8988T (cell line): Measurements from ENCODE around the gene LRMDA.
"Not testable (repeated sequence)": the region's sequence is repeated elsewhere in the genome, so short reads cannot be mapped to it uniquely, and the experiment has no call there.

Source experiments
- DNase-seq: peaks from one replicate; pipeline ENCODE4 v3.0.0; 2011

LRMDA gene

DNA sequence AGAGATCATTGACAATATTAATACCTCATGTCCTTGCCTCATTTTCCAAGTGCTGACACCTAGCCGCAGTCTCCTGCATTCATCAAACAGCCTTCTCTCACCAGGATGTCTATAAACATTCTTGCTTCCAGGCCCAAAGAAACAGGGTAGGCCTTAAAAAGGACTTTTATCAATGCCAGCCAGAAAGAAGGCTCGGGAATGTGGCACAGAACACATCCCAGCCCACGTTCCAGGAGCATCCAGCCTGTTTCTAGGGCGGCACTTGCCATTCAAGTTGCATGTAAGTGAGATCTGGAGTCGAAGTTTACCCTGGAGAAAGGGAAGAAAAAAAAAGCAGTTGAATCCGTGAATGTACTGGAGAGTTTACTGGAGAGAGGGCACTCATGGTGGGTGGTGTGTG is 1123.1 kb downstream of the LRMDA start:
- DNase-seq = no peak

GRCh38 chr10:76555067-76555670 is 1123.7 kb downstream of the LRMDA start:
- no peak for DNase-seq

DNA sequence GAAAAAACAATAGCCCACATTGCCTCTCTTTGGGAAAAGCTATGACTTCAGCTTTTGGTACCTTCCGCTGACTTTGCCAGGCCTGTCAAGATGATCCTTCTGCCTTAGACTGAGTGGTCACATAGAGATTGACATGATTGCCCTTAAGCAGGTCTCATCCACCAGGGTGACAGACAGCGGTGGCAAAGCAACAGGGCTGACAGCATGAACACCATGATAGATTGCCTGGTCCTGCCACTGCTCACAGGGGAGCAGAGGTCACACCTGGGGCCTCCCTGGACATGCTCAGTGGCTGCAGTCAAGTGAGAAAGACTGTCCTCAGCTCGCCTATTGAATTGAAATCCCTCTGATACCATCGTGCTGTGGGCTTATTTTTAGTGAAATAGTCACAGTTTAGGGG is 1125.9 kb downstream of the LRMDA start:
- DNase-seq = no peak

- no peak for DNase-seq
Observed at GRCh38 chr10:76558586-76558985, 1127.2 kb downstream of the LRMDA start.

- no peak for DNase-seq
Observed at GRCh38 chr10:76558996-76559891, 1127.8 kb downstream of the LRMDA start.

DNA sequence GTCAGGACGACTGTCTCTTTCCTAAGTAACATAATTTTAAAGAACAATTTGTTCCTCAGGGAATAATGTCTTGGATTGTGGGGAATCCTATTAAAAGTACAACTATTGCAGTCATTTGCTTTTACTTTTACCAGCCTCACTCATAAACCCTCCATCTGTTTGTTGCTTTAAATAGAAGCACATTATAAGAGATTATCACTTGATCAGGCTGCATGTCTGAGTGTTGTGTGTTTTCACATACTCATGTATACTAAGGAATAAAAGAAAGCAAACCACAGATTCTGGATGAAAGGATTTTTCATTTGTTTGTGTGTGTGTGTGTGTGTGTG is 1128.4 kb downstream of the LRMDA start:
- no peak for DNase-seq

GRCh38 chr10:76560338-76560737 is 1128.9 kb downstream of the LRMDA start:
- no peak for DNase-seq

GRCh38 chr10:76563286-76563685 is 1131.9 kb downstream of the LRMDA start:
- DNase-seq = no peak

DNA sequence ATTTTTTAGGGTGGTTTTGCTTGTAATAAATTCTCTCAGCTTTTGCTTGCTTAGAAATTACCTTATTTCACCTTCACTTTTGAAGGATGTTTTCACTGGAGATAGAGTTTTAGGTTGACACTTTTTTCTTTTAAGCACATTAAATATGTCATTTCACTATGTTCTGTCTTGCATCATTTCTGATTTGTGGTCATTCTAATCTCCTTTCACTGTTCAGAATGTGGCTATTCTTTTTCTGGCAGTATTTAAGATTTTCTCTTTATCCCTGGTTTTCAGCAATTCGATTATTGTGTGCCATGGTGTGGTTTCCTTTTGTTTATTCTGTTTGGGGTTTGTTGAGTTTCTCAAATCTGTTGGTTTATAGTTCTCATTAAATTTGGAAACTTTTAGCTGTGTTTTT is 1140.6 kb downstream of the LRMDA start:
- DNase-seq = no peak

DNA sequence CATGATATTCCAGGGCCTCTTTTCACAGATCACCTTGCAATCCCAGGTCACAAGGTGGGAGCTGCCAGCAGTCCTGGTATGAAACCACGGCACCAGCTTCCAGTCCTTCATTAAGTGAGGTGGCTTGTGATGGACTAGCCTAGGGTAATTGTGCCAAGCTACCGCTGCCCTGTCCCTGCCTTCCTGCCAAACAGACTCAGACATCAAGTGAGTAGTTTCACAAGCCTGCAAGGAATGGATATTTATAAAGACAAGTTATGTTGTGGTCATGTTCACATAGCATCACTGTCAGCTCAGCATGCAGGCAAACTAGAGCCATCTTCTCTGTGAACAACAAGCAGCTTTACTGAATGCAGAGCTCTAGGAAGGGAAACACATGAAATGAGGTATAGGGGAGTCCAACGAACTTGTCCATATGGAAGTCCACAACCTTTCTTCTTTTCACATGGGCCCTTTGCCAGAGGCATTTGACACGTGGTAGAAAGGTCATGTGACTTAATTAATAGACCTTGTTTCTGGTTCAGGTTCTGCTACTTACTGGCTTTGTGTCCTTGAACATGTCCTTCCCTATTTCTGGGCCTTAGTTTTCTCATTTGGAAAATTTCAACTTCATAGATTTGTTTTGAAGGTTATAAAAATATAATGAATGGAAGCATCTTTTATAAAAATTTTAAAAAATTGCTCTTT is 1145.0 kb downstream of the LRMDA start:
- DNase-seq = no peak

DNA sequence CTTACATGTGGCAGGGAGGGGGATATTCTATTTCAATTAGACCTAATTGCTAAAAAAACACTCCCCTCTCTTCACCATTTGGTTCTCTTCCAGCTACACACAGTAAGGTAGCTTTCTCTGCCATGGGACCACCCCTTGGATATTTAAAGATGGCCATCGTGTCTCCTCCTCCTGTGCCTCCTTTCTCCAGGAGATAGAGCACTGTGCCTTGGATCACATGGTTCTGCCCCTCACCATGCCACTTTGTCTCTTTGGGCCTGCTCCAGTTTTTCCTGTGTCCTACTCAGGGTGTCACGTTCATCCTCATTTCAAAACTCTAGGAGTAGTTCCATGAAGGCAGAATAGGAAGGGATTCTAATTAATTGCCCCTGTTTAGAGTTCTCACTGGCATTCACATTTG is 1146.0 kb downstream of the LRMDA start:
- DNase-seq = no peak

DNA sequence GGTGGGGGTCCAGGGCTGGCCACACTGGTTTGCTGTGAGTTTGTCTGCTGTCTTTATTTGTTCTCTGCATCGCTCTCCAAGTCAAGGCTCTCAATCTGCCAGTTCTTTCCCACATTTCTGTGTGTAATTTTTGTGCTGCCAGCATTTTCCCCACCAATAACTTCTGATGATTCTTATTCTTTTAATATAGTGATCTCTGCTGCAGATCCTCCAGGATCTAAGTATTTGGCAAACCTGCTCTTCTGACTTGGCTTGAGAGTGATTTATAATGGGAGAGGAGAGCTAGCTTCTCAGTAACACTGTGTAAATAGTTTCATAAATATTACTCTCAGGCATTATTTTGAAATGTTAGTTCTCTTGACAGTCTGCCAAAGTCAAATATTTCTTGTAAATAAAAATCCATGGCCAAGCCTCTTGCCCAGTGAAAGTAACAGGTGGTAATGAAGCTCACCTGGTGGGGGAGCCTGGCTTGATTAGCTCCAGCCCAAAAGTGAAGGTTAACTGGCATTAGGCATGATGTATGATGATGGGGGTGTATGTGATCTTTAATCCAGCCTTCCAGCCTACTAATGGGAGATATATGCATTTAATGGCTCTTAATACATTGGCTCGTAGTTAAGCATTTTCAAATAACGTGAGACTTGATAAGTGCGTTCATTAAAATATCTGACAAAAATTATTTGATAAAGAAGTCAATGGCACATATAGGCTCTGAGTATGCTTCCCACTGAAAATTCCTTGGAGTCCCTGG is 1150.3 kb downstream of the LRMDA start:
- DNase-seq = no peak

GRCh38 chr10:76582531-76582930 is 1151.1 kb downstream of the LRMDA start:
- DNase-seq = no peak

DNA sequence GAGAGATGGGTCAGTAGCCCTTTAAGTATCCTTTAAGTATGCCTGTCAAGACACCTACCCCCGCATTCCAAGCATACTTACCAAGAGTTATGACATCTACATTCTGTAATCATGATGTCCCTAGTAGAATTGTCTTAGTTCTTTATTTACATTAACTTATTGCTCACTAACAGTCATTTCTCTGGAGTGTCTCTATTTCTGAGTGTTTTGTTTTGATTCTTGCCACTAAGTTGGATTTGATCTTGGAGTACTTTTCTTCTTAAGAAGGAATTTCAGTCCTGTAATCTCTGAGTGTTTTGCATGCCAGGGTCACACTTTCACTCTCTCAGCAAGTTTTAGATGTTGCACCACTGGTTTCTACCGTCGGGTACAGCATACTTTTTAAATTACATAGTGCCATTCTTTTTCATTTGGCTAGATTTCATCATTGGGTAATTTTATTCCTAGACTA is 1152.3 kb downstream of the LRMDA start:
- peak; percentile 17 for DNase-seq

- DNase-seq = not testable (repeated sequence)
Observed at GRCh38 chr10:76584466-76584865, 1153.0 kb downstream of the LRMDA start.
